Measurements from ENCODE around the gene GPR3. TPM values are rescaled to one million over a fixed set of nuclear protein-coding genes. Genes with fewer than 3 reads are reported as not detected.
A peak's percentile ranks its signal among the peaks of the same experiment; 100 is the strongest.

Gene GPR3
- total RNA-seq, 1 experiment from 2014 or later = 0.95 TPM

DNA sequence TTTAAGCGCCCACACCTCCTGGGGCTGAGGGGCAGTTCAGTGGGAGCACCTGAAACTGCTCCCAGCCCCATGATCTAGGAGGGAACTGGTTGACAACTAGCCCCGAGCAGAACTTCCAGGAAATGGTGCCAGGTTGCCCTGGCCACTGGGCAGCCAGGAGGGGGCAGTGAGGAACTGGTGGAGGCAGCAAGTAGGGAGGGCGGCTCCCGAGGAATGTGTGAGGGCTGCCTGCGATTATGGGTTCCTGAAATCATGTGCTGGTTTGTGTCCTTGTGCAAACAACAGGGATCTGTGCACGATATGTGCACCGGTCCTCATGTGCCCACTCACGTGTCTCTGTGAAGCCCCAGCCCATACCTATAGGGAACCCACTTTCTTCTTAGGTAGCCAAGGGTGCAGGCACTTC lies 9.9 kb downstream of the GPR3 start:
- ChIA-PET CTCF (interaction anchor here (0.8 to 1.1 kb wide), 2 partner anchors 96 to 204 kb away, joined by 3 to 6 read pairs; no protein-coding TSS in a partner anchor), POLR2A (interaction anchor here (0.6 kb wide), 2 partner anchors 41 to 55 kb away, joined by 3 to 14 read pairs; no protein-coding TSS in a partner anchor)
- Histone ChIP-seq H3K4me3 (ENCODE audit: low read depth in 2 of 2, low read length in 2 of 2) (no peak overlapping the region), H3K36me3 (ENCODE audit: control insufficient read depth, insufficient read depth, low read length) (no peaks in the 10 kb centered on the region; the same call in 1 of the 2 replicates), H3K27me3 (ENCODE audit: control insufficient read depth, insufficient read depth, low read length) (no peaks in the 10 kb centered on the region), H3K4me1 (ENCODE audit: control insufficient read depth, insufficient read depth, low read length) (no peaks in the 10 kb centered on the region; the same call in 1 of the 2 replicates), H3K27ac (ENCODE audit: low read length) (no peak overlapping the region), H3K9me3 (ENCODE audit: control insufficient read depth, insufficient read depth, low read depth, low read length) (no peaks in the 10 kb centered on the region)
- TF ChIP-seq CTCF (IDR thresholded peaks at IDR 0.05) (peak; percentile 64), SIN3A (IDR thresholded peaks at IDR 0.05; ENCODE audit: borderline replicate concordance, insufficient read depth, low read depth, low read length) (no peak), TCF7L2 (IDR thresholded peaks at IDR 0.05; ENCODE audit: low read depth, low read length) (no peak)
- intact Hi-C loops (cut with micrococcal nuclease; ENCODE audit: unreplicated experiment) (no loop called here), in situ Hi-C loops (cut with HindIII; ENCODE audit: low pct_unique_long_range_greater_than_20kb, low sequenced_read_pairs) (no loop called here)
- ATAC-seq (peak; percentile 47; the same call in 1 of the 2 replicates), DNase-seq (ENCODE audit: low read depth, low spot score) (no peak)
- BruUV-seq (replicated peaks) = no TSS peak

DNA sequence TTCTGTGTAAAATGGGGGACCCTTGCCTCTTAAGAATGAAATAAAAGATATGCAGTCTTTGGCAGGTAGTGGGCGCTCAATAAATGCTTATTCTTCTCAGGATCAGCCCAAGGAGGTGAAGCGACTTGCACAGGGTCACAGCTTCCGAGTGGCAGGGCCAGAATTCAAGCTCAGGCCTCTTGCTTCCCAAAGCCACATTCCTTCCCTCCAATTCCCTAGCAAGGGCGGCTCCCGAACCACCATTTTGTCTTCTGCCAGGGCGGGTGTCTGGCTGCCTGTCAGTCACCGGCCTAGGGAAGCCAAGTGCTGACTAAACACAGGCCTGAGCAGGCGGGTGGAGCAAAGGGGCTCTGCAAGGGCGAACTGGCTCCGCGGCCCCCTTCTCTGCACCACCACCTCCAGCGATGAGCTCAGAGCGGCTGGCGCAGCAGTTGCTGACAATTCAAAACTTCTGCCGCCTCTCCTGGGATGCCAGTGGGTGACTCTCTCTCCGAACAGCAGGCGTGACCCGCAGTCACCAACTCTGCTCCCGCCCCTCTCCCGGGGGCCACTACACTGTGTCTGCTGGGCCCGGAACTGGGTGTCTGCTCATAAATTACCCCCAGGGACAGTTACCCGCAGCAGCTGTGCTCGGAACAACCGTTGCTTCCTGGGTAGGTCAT lies 10.8 kb downstream of the GPR3 start:
- no peaks in the 10 kb centered on the region; the same call in 1 of the 2 replicates for H3K4me1 ChIP-seq (ENCODE audit: control insufficient read depth, insufficient read depth, low read length)
- no peaks in the 10 kb centered on the region; the same call in 1 of the 2 replicates for H3K36me3 ChIP-seq (ENCODE audit: control insufficient read depth, insufficient read depth, low read length)
- H3K27ac ChIP-seq (ENCODE audit: low read length) = no peak overlapping the region
- POLR2A ChIA-PET = no interaction called here
- in situ Hi-C loops (cut with HindIII; ENCODE audit: low pct_unique_long_range_greater_than_20kb, low sequenced_read_pairs) (no loop called here), intact Hi-C loops (cut with micrococcal nuclease; ENCODE audit: unreplicated experiment) (no loop called here)
- H3K4me3 ChIP-seq (ENCODE audit: low read depth in 2 of 2, low read length in 2 of 2) = no peak overlapping the region
- no peaks in the 10 kb centered on the region for H3K27me3 ChIP-seq (ENCODE audit: control insufficient read depth, insufficient read depth, low read length)
- H3K9me3 ChIP-seq (ENCODE audit: control insufficient read depth, insufficient read depth, low read depth, low read length) = no peaks in the 10 kb centered on the region
- DNase-seq (ENCODE audit: low read depth, low spot score) (no peak), ATAC-seq (no peak)
- no TSS peak for BruUV-seq (replicated peaks)
- TF ChIP-seq REST (IDR thresholded peaks at IDR 0.05; ENCODE audit: insufficient read depth in 1 of 2, low read depth in 2 of 2, low read length in 1 of 2) (no peak), POLR2AphosphoS5 (IDR thresholded peaks at IDR 0.05; ENCODE audit: low read depth, low read length) (no peak), TCF7L2 (IDR thresholded peaks at IDR 0.05; ENCODE audit: low read depth, low read length) (no peak), CTCF (IDR thresholded peaks at IDR 0.05) (no peak; the same call in 1 of the 2 replicates), SIN3A (IDR thresholded peaks at IDR 0.05; ENCODE audit: borderline replicate concordance, insufficient read depth, low read depth, low read length) (no peak)
- CTCF ChIA-PET = interaction anchor here (0.8 kb wide), 1 partner anchor 203 kb away, joined by 6 read pairs; no protein-coding TSS in a partner anchor

Measured in Panc1 (cell line).